Calu3 (cell line): ENCODE data around the gene GLIS1. TPM values are rescaled to one million over a fixed set of nuclear protein-coding genes. Genes with fewer than 3 reads are reported as not detected.

Experiments used
- BruUV-seq: library from RNA; stranded (reverse); fragments of 400-500 nt; replicated peaks from 2 replicates; lab custom pipeline; 2021; lab: Mats Ljungman, UMichigan
- CTCF ChIA-PET: fragments of 300-600 bp; sonication (Branson Sonifier 250); formaldehyde crosslinking; loops from one replicate; lab custom pipeline; 2022; ENCODE audit warnings: antibody characterized with exemption; lab: Charles Lee
- DNase-seq: peaks from one replicate; pipeline ENCODE4 v3.0.0; 2022
- H3K27ac Mint-ChIP-seq: one replicate; pipeline ENCODE4 v1.8.0; 2022; ENCODE audit warnings: mixed read lengths; ENCODE audit not compliant: unreplicated experiment
- H3K27me3 Mint-ChIP-seq: one replicate; pipeline ENCODE4 v1.8.0; 2022; ENCODE audit warnings: mixed read lengths; ENCODE audit not compliant: unreplicated experiment
- H3K36me3 Mint-ChIP-seq: one replicate; pipeline ENCODE4 v1.8.0; 2022; ENCODE audit warnings: mild to moderate bottlenecking, moderate library complexity, mixed read lengths; ENCODE audit not compliant: insufficient read depth, unreplicated experiment
- H3K4me1 Mint-ChIP-seq: one replicate; pipeline ENCODE4 v1.8.0; 2022; ENCODE audit warnings: mild to moderate bottlenecking, low read depth, mixed read lengths; ENCODE audit not compliant: unreplicated experiment
- H3K4me3 Mint-ChIP-seq: one replicate; pipeline ENCODE4 v1.8.0; 2022; ENCODE audit warnings: mild to moderate bottlenecking, low read depth, moderate library complexity, mixed read lengths; ENCODE audit not compliant: unreplicated experiment
- H3K9me3 Mint-ChIP-seq: one replicate; pipeline ENCODE4 v1.8.0; 2022; ENCODE audit warnings: low read depth, mixed read lengths; ENCODE audit not compliant: unreplicated experiment
- CTCF ChIP-seq: fragments of 200-600 bp; IDR thresholded peaks from one replicate; pipeline ENCODE4 v1.8.0; 2022; ENCODE audit warnings: antibody characterized with exemption; ENCODE audit not compliant: unreplicated experiment
- intact Hi-C: fragments of 100-400 bp; cut with micrococcal nuclease; formaldehyde crosslinking; loops from one replicate; pipeline ENCODE4 v1.10.0; 2022; ENCODE audit not compliant: unreplicated experiment
- total RNA-seq: library from RNA; stranded (reverse); gene quantifications from 2 replicates; pipeline ENCODE4 v1.2.3, GENCODE V29; 2022

Gene GLIS1
- total RNA-seq, 1 experiment from 2014 or later: not detected

GRCh38 chr1:53568540-53568939 is 170.4 kb downstream of the GLIS1 start:
- Mint-ChIP-seq H3K4me3 (no peak overlapping the region), H3K36me3 (no peaks in the 10 kb centered on the region), H3K27ac (no peak overlapping the region), H3K4me1 (no peaks in the 10 kb centered on the region), H3K27me3 (peaks cover 85% of the 10 kb centered on the region), H3K9me3 (peaks cover 3% of the 10 kb centered on the region)
- intact Hi-C loops: no loop called here
- CTCF ChIA-PET: no interaction called here
- no TSS peak for BruUV-seq
- no peak for TF ChIP-seq CTCF
- DNase-seq: no peak

- no peaks in the 10 kb centered on the region for H3K4me1 Mint-ChIP-seq
- TF ChIP-seq CTCF: no peak
- H3K4me3 Mint-ChIP-seq: no peak overlapping the region
- intact Hi-C loops: no loop called here
- H3K27me3 Mint-ChIP-seq: peaks cover 85% of the 10 kb centered on the region
- peaks cover 3% of the 10 kb centered on the region for H3K9me3 Mint-ChIP-seq
- CTCF ChIA-PET: no interaction called here
- no peak for DNase-seq
- no TSS peak for BruUV-seq
- H3K27ac Mint-ChIP-seq: no peak overlapping the region
- no peaks in the 10 kb centered on the region for H3K36me3 Mint-ChIP-seq
Observed at GRCh38 chr1:53567851-53568250, 171.1 kb downstream of the GLIS1 start.

GRCh38 chr1:53567450-53567849 is 171.5 kb downstream of the GLIS1 start:
- peaks cover 3% of the 10 kb centered on the region for H3K9me3 Mint-ChIP-seq
- BruUV-seq: no TSS peak
- CTCF ChIA-PET: no interaction called here
- H3K27me3 Mint-ChIP-seq: peaks cover 88% of the 10 kb centered on the region
- H3K36me3 Mint-ChIP-seq: no peaks in the 10 kb centered on the region
- no peak overlapping the region for H3K4me3 Mint-ChIP-seq
- TF ChIP-seq CTCF: no peak
- DNase-seq: no peak
- H3K27ac Mint-ChIP-seq: no peak overlapping the region
- intact Hi-C loops: no loop called here
- no peaks in the 10 kb centered on the region for H3K4me1 Mint-ChIP-seq

- BruUV-seq: no TSS peak
- CTCF ChIA-PET: no interaction called here
- no peak for DNase-seq
- Mint-ChIP-seq H3K36me3 (no peaks in the 10 kb centered on the region), H3K9me3 (peaks cover 3% of the 10 kb centered on the region), H3K27me3 (peaks cover 93% of the 10 kb centered on the region), H3K4me1 (no peaks in the 10 kb centered on the region), H3K27ac (no peak overlapping the region), H3K4me3 (no peak overlapping the region)
- intact Hi-C loops: no loop called here
- no peak for TF ChIP-seq CTCF
Observed at GRCh38 chr1:53563611-53564010, 175.4 kb downstream of the GLIS1 start.
